ENCODE data around the gene ERC1.

Gene ERC1

DNA sequence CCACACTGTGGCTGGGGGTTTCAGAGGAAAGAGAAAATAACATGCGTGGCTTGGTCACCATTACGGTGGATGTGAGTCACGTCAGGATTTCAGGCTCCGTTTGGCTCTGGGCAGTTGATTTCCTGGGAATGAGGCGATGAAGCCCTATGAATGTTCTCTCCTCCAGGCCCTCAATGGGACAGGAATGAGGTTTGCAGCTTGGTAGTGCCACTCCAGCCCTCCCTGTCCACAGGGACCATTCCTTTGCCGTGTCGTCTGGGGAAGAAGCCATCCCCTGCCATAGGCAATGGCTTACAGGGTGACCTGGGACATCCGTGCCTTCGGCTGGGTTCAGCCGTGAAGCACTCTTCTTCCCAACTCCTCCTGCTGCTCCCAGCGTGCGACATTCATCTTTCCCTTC is 508.3 kb downstream of the ERC1 start:
- no peak for DNase-seq

DNA sequence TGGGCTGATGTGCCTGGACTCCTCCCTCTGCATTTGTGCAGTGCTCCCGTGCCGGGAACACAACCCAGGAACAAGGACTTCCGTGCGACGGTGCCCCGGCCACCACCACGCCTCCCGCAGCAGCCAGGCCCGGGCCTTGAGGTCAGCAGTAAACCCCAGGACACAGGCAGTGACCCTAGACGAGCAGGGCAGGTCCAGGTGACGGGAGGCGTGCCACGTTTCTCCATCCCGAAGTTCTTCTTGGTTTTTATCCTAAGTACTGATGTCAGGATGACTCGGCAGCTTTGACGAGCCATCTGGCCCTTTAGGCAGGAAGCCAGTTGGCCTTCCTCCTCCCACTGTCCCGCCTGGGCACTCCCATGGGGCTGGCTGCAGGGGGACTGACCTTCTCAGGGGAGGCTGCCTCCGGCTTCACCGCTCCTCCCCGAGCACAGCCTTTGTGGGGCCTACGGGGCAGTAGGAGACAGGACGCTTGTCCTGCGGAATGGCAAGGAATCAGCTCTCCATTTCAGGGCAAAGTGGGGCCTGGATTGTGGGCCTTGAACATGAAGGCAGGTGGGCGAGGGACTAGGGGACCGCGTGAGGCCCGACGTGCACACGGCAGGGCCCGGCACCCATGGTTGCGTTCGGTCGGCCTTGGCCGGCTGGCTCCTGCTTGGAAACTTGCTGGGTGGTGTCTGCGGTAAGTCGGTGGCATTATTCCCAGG is 509.2 kb downstream of the ERC1 start:
- no peak for DNase-seq

DNA sequence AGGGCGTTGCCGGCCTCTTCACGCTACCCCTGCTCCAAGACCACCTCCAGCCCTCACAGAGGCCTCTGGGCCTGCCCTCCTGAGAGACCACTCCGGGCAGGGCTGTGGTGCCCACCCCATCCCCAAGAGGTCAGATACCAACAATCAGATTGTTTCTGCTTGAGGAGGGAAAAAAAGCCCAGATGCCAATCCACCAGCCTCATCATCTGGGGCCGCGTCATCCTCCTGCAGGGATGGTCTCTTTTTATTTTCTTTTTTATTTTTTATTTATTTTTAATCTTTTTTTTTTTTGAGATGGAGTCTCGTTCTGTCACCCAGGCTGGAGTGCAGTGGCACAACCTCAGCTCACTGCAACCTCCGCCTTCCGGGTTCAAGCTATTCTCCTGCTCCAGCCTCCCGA is 510.0 kb downstream of the ERC1 start:
- no peak for DNase-seq

DNA sequence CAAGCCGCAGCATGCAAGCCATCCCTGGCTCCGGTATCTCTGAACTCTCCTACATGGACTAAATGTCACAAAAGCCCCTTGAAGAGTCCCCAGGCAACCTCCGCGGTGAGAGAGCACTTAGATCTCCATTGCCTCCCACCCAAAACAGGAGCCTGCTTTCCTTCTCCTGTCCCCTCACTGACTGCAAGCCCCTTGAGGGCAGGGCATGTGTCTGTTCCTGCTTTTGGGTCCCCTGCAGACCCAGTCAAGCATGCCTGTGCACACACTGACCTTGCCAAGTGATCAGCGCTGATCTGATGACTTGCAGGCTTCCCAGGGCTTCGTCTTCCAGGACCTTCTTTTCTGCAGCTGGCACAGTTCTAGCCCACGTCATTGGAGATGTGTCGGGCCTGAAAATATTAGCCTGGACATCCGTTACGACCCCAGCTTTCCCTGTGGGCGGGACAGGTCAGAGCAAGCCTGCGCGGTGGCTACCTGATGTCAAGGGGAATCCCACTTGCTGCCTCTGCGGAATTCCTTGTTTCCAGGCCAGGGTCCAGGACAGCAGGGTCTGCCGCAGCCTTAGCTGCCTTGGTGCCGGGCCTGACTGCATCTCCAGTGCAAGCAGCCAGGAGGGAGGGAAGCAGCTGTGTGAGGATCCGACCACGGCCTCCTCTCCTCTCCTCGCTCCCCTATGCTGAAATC is 510.8 kb downstream of the ERC1 start:
- no peak for DNase-seq

DNA sequence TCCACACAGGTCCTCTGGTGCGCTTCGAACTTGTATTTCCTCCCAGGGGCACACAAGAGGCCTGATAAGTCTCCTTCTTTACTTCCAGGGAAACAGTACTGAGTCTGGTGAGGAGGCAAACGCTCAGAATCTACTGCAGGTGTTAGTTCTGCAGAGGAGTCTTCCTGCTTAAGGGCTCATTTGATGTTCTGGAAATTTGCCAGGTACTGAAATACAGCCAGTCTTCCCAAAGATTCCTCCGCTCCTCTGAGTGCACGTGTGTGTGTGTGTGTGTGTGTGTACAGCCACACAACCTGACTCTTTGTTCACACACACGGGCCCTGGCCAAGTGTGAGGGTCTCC is 511.3 kb downstream of the ERC1 start:
- DNase-seq = no peak

DNA sequence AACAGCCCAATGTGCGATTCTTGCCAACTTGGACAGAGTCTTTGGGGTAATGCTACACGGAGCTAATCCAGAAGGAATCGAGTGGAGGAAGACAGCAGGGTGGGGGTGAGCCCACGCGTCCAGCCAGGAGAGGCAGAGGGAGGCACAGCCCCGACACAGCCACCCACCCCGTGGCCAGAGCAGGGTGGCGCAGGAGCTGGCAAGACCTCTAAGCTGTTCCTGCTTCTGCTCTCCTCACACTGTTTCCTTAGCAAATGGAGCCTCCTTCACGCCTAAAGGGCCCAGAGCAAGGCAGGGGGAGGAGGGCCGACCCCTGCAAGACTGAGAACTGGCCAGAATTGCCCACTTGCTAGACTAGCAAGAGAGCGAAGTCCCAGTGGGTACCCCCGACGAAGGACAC is 511.8 kb downstream of the ERC1 start:
- no peak for DNase-seq

DNA sequence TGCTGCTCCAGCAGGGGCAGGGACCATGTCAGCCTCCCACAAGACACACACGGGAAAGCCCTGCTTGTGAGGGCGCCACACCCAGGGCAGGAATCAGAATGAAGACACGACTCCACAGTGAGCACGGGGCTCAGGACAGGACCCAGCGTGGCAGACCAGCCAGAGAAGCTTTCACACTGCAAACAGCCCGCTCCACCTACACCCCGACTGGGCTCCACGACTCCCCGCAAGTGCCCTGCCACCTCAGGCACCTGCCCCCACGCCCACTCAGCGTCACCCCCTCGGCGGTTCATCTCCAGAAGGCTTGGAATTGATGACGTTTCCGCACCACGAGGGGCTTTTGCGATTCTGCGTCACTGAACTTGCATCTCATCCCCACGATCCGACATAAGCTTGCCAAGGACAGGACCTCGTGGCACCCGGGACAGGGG is 512.3 kb downstream of the ERC1 start:
- DNase-seq = no peak

DNA sequence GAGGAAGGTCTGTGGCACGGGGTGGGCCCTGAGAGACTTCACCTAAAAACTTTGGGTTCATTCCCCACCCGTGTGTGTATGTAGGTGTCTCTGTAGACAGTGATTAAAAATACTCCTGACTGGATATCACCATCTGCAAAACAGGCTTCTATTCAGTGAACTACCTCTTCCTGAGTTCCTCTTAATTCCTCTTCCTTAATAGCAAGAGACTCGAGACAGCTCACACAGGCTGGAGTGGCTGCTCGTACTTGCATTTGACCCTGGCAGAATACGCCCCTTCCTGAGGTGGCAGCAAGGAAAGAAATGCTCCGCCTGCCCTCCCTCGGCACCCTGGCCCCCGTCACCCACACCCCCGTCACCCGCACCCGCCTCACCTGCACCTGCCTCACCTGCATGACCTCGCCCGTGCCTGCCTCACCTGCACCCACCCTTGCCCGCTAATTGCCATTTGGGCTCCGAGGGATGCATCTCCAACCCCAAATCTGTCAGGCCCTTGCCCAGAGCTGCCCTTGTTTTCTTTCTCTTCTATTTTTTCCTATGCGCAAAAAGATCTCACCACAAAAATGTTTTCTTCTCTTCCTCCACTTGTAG is 513.4 kb downstream of the ERC1 start:
- DNase-seq = no peak

DNA sequence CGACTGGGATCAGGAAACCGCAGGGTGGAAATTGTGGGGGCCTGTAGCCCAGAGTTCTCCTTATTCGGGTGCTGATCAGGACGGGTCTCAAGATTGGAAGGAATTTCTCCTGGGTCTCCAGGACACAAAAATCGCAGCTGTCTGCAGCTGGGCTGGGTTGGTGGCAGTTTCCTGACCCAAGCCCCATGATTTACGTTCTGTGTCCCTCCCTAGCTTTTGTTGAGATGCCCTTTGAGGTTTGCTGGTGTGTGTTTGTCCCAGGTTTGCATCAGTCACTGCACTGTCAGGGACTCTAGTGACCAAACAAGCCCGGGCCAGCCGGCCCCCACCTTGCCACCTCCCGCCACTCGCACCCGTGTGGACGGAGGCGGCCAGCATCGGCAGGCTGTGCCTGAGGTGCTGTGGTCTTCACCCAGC is 513.9 kb downstream of the ERC1 start:
- DNase-seq = no peak

DNA sequence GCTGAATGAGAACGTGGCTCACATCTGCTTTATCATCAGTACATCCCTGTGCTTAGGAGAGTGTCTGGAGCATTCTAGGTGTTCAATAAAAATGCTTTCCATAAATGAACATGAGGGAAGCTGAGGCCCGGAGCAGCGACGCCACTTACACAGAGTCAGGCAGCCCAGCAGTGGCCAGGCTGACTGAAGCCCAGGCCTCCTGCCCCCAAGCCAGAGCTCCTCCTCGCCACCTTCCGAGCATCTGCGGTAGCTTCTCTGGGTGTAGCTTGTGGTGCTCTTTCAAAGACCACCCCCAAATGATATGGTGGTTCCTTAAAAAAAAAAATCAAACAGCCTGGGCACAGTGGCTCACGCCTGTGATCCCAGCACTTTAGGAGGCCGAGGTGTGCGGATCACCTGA is 514.6 kb downstream of the ERC1 start:
- DNase-seq = no peak

DNA sequence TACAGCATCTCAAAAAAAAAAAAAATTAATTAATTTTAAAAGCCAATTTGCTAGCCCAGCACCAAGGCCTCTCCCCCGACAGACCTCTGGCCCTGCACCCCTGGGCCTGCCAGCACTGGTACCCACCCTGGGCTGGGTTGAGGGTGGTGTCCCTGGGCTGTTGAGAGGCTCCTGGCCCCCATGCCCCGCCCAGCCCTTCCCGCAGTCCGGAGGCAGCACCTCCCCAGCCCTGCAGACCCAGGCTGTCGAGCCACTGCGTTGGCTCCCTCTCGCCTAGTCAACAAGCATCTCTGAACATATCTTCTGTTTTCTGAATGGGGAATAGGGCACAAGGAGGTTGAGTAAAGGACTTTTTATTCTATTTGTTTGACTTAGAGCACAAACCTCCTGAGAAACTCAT is 516.3 kb downstream of the ERC1 start:
- no peak for DNase-seq

DNA sequence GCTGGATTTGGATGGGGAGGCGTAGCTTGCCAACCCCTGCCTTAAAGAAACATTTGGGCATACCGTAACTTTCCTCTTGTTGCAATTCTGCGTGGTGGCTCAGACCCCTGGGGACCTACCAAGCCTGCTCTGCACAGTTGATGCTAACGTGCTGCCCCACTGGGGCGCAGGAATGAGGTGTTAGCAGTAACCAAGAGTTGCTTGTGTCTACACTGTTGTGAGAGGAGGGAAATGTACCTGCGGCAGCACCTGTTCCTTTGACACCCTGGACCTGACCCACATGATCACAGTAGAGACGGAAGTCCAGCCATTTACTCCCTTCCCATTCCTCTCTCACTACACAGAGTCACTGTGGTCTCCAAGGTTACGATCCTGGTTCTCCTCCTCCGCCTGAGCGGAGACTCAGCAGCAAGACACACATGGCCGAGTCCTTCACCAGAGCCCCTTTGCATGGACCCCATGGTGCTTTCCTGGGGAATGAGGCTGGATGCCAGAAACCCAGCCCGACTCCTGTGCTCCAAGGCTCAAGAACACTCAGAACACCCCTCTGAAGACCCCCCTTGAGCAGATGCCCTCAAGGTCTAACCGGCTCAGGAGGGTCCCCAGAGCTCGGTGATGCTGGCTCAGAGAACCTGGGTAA is 518.5 kb downstream of the ERC1 start:
- DNase-seq = no peak

DNA sequence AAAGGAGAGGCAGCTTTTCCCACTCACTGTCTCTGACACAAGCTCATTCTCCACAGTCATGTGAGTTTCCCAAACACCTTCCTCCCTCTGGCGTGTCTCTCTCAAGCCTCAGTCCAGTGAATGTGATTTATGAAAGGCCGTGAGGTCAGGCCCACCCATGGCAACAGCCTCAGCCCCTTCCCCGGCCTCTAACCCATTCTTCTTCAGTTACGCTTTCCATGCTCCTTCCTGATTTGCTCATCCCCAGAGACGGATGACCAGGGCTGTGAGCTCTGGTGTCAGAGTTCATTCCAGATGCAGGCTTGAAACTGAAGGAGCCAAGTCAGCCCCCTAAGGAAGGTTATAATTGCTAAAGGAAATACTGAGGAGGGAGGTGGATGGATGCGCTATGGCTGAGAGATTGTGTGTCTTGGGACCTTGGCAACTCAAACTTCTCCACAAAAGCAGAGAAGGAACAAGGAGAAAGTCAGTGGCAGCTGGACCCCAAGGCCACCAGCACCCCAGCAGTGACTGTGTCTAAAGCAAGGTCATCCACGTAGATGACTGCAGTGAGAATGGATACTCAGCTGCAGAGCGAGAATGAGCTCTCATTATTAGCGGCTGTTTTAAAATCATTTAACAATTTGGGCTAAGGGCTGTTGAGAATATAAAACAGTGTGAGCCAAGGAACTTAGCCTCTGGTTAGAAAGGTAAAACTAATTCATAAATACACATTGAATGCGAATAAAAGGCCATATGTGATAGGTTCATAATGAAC is 519.2 kb downstream of the ERC1 start:
- no peak for DNase-seq

DNA sequence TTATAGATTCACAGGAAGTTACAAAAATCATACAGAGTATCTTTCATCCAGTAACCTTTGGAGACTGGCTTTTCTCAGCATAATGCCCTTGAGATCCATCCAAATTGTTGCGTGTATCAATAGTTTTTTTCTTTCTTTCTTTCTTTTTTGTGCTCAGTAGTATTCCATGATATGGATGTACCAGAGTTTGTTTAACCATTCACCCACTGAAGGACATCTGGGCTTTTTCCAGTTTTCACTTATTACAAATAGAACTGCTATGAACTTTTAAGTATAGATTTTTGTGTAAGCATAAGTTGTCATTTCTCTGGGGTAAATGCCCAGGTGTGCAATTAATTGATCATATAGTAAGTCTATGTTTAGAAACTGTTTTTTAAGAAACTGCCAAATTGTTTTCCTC is 524.0 kb downstream of the ERC1 start:
- no peak for DNase-seq

DNA sequence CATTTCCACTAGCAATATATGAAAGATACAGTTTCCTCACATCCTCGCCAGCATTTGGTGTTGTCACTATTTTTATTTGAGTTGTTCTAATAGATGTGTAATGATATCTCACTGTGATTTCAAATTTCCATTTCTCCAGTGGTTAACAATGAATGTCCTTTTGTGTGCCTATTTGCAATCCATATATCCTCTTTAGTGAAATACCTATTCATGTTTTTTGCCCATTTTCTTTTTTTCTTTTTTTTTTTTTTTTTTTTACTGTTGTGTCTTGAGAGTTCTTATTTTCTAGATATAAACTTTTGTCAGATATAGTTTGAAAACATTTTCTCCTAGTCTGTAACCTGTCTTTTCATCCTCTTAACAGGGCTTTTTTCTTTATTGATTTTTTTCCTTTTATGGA is 524.4 kb downstream of the ERC1 start:
- no peak for DNase-seq

DNA sequence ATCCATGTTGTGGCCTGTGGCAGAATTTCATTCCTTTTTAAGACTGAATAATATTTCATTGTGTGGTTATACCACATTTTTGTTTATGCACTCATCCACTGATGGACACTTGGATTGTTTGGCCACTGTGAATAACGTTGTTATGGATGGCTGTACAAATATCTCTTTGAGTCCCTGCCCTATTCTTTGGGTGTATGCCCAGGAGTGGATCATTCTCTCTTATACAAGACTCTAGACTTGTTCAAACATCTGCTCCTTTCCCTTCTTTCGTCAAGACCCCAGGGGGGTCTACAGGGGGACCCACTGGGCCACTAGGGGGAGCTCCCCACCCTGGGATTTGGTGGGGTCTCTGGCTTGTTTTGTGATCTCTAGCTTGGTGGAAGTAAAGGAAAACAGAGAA is 526.0 kb downstream of the ERC1 start:
- DNase-seq = no peak

DNA sequence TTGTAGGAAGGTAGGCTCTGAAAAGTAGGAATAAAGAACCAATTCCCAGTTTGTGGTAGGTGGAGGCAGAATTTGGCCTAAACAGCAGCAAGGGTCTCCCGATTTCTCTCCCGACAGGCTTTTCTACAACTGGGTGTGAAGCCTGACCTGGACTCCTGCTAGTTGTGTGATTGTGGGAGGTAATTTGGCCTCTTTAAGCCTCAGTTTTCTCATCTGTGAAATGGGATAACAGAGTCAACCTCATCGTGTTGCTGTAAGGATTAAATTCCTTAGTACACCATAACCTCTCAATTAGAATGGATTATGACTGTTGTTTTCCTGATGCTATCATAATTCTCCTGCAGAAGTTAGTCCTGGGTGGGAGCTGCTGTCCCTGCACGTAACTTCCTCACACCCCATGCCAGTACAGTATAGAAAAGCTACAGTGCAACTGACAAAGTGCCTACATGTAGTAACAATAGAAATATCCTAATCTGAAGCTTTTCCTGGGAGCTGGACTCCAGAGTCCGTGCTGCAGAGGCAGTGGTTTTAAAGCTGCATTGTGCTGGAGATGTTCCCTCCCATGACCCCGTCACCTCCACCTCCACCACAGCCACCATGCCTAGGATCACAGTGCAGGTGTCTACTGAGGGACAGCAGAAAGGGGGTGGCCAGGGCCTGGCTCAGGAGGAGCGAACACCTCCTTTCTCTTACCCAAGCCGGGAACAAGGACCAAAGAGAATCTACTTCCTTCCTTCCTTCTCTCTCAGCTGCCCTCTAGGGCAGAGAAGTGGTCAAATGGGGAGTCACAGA is 526.9 kb downstream of the ERC1 start:
- DNase-seq = no peak

DNA sequence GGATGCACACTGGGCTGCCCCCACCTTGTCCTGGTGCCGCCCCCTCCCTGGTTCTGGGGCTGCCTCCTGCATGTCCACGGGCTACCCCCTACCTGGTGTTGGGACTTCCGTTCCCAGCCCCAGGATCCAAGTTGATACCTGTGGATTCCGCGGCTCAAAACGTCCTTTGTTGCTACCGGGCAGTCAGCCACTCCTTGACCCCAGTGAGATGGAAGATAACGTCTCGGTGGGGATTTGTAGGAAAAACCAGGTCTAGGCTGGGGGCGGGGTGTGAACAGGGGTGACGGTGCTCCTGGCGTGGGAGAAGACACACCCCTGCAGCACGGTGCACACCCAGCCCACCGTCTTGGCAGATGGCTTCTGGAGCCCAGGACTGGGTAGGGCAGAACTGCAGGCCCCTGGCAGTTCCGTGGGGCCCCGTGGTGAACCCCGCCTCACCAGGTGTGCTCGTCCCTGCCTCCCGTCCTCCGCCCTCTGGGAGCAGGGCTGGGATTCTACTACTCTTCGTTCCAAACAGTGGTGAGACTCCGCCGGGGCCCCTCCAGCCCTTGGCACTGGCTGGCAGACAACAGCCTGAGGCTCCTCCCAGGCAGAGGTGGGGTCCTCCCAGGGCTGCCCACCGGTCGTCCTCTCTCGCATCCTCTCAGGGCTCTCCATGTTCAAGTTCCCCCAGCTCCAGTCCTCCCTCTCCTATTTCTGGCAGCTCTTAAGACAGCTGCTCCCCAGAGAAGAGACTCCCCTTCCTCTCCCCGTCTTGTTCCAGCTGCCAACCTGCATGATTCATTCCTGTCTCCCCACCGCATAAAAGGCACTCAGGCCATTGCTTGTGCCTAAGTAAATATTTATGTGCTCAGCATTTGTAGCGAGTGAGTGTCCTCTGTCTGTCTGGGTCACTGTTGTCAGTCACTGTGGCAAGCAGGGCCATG is 527.8 kb downstream of the ERC1 start:
- no peak for DNase-seq

DNA sequence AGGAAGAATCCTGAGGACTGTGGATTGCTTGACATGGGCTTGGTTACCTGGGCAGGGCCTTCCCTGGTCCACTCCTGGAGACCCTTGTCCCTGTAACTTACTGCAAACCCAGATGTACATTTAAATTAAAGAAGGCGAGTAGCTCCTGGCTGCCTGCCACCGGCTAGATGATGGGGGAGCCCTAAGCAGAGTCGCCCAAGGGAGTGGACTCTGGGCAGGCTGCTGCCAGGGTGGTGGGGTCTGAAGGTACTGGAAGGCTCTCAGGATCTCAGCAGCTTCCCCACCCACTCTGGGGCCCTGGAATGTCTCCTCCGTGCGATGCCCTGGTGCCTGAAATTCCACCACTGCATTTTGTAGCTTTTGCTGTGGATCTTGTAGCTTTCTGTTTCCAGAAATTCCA is 528.6 kb downstream of the ERC1 start:
- no peak for DNase-seq

DNA sequence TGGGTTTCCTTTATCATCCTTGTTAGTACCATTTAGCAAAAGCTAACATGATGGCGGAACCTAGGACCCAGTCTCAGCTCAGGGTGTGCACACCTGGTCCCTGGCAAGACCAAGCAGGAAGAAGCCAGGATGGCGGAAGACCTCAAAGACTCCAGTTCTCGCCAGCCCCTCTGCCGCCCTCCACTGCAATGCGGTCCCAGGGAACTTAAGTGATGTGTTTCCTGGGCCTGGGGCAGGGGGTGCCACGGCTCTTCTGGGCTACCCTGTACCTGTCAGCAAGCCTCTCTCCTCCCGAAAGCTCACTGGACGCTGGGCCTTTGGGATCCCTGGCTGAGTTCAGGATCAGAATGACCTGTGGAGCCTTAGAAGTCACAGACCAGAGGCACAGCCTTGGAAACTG is 532.0 kb downstream of the ERC1 start:
- DNase-seq = no peak

DNA sequence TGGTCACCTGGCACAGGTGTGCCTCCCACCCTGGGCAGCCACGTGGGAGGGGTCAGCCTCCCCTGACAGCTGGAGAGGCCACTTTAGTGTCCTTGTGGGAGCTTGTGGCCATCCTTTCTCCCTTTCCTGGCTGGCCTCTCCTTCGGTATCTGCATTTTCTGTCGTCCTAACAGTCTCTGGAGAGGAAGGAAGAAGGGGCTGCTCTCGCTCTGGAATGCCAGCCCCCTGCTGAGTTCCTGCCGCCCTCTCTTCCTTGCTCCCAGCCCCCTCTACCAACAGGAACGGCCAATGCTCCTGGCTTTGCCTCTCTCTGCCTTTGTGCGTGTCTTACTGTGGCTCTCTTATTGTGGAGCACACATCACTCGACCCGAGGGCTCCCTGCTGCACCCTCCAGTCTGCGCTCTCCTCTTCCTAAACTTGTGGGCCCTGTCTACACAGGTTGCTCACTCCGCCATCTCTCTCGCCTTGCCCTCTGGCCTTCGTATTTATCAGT is 532.6 kb downstream of the ERC1 start:
- DNase-seq = no peak

All from stimulated activated naive CD4-positive, alpha-beta T cell treated with Interleukin-2 at 50 U/mL for 16 hours (primary cell).